Omental fat pad (tissue), 4 donors: ENCODE measurements around the gene RUVBL2. TPM values are rescaled to one million over a fixed set of nuclear protein-coding genes. Genes with fewer than 3 reads are reported as not detected.
A peak's percentile ranks its signal among the peaks of the same experiment; 100 is the strongest.
"Not testable (repeated sequence)": the region's sequence is repeated elsewhere in the genome, so short reads cannot be mapped to it uniquely, and the experiment has no call there.

Experiments used
- ATAC-seq: fragments of 150-250 bp; one replicate; pipeline ENCODE4 v1.9.1; 2016; ENCODE audit warnings: mild to moderate bottlenecking, moderate library complexity; ENCODE audit not compliant: low FRiP score
- DNase-seq: peaks from one replicate; pipeline ENCODE4 v3.0.0-alpha.2; 2019; ENCODE audit warnings: low spot score
- total RNA-seq, 4 donors: library from RNA; depleted of rRNA; stranded (reverse); fragments of >200 nt; gene quantifications; one replicate each; pipeline ENCODE4 v1.1.0, GENCODE V29; 2016
- TF ChIP-seq, protein P1 (sequence below), 3 donors: fragments of 450-650 bp; IDR thresholded peaks; one replicate each; pipeline ENCODE4 v1.5.1; 2016 to 2017; ENCODE audit warnings: antibody characterized with exemption in 3 of 3, mild to moderate bottlenecking in 3 of 3, moderate library complexity in 2 of 3

RUVBL2 gene
- total RNA-seq, 4 donors from 2014 or later = 66.3 to 83.9 (median 72.4) TPM

- ATAC-seq, DNase-seq: not testable (repeated sequence)
These were observed 45.0 kb downstream of the RUVBL2 start for GRCh38 chr19:49038557-49039276.

DNA sequence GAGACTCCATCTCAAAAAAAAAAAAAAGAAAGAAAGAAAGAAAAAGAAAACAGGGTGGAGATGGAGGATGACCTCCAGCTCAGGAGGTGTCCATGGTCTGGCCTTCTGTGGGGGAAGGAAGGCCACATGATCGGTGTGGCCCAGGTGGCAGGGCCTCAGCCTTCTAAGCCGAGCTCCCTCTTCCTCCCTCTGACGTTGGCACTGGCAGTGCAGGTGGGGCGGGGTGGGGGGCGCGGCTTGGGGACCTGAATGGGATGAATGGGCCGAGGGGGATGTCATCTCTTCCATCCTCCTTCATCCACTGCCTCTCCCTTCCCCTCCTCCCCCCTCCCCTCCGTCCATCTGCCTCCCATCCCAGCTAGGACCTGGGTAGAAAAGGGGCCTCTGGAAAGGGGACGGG is 46.0 kb downstream of the RUVBL2 start:
- DNase-seq, ATAC-seq: not testable (repeated sequence)

DNA sequence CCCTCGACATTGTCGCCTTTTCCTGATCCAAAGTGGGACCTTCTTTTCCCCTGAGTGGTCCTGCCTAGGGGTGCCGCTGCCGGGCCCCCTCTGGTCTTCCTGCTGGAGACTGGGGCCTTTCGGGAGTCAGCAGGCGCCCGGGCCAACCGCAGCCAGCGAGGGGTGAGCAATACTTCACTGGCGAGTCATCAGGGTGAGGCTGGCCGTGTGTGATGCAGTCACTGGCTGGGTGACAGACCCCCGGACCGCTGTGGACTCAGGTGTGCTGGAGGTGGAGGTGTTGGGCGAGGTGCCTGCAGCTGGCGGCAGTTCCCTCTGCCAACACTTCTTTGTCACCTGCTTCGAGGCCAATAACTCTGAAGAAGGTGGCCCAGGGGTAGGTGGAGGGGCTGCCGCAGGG is 48.5 kb downstream of the RUVBL2 start:
- TF ChIP-seq, protein P1, sequence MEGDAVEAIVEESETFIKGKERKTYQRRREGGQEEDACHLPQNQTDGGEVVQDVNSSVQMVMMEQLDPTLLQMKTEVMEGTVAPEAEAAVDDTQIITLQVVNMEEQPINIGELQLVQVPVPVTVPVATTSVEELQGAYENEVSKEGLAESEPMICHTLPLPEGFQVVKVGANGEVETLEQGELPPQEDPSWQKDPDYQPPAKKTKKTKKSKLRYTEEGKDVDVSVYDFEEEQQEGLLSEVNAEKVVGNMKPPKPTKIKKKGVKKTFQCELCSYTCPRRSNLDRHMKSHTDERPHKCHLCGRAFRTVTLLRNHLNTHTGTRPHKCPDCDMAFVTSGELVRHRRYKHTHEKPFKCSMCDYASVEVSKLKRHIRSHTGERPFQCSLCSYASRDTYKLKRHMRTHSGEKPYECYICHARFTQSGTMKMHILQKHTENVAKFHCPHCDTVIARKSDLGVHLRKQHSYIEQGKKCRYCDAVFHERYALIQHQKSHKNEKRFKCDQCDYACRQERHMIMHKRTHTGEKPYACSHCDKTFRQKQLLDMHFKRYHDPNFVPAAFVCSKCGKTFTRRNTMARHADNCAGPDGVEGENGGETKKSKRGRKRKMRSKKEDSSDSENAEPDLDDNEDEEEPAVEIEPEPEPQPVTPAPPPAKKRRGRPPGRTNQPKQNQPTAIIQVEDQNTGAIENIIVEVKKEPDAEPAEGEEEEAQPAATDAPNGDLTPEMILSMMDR (IDR thresholded peaks at IDR 0.05) = no peak

GRCh38 chr19:49042666-49043065 is 49.0 kb downstream of the RUVBL2 start:
- not testable (repeated sequence) for DNase-seq, ATAC-seq

More for the DNA sequence above, 48.5 kb downstream of the RUVBL2 start:
- ATAC-seq (no peak), DNase-seq (no peak)

DNA sequence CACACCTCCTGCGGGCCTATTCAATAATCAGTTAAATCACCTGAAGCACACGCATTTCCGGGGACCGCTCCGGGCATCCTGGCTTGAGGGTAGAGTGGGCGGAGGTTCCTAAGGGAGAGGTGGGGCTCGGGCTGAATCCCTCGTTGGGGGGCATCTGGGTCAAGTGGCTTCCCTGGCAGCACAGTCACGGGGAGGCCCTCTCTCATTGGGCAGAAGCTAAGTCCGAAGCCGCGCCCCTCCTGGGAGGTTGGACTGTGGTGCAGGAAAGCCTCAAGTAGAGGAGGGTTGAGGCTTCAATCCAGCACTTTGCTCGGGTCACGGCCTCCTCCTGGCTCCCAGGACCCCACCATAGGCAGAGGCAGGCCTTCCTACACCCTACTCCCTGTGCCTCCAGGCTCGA is 49.9 kb downstream of the RUVBL2 start, which contains the start of gene CGB5:
Gene CGB5 (plus strand): TSS at position 301 of the 400 bp plus-strand sequence. CDS start 362 bp downstream, outside the sequence.
- not testable (repeated sequence) for ATAC-seq, DNase-seq

DNA sequence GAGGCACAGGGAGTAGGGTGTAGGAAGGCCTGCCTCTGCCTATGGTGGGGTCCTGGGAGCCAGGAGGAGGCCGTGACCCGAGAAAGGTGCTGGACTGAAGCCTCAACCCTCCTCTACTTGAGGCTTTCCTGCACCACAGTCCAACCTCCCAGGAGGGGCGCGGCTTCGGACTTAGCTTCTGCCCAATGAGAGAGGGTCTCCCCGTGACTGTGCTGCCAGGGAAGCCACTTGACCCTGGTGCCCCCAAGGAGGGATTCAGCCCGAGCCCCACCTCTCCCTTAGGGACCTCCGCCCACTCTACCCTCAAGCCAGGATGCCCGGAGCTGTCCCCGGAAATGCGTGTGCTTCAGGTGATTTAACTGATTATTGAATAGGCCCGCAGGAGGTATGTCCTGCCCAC is 55.3 kb downstream of the RUVBL2 start, which contains the start of gene CGB8:
Gene CGB8 (minus strand): TSS at position 101 of the 400 bp plus-strand sequence. CDS start 372 bp downstream, outside the sequence.
- DNase-seq = not testable (repeated sequence)

GRCh38 chr19:49049834-49050233 is 56.1 kb downstream of the RUVBL2 start:
- not testable (repeated sequence) for DNase-seq, ATAC-seq

More for the DNA sequence above, 55.3 kb downstream of the RUVBL2 start, which contains the start of gene CGB8:
- not testable (repeated sequence) for ATAC-seq

DNA sequence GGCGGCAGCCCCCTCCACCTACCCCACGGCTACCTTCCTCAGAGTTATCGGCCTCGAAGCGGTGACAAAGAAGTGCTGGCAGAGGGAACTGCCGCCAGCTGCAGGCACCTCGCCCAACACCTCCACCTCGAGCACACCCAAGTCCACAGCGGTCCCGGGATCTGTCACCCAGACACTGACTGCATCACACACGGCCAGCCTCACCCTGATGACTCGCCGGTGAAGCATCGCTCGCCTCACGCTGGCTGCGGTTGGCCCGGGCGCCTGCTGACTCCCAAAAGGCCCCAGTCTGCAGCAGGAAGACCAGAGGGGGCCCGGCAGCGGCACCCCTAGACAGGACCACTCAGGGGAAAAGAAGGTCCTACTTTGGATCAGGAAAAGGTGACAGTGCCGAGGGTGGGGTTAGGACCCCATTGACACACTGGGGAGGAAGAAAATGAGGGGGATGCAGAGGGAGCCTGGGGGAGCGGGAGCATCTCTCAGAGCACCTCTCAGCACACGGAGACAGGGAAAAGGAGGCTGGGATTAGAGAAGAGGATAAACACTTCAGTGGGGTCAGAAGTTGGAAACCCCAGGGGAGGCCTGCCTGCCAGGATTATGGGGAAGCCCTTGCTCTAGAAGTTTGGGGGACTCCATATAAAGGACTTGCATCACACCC is 56.8 kb downstream of the RUVBL2 start:
- ATAC-seq, DNase-seq: not testable (repeated sequence)

- peak; percentile 87 for ATAC-seq
- TF ChIP-seq, protein P1 (IDR thresholded peaks at IDR 0.05) = no peak
- DNase-seq = no peak
These were observed 62.6 kb downstream of the RUVBL2 start for GRCh38 chr19:49056101-49056901.

DNA sequence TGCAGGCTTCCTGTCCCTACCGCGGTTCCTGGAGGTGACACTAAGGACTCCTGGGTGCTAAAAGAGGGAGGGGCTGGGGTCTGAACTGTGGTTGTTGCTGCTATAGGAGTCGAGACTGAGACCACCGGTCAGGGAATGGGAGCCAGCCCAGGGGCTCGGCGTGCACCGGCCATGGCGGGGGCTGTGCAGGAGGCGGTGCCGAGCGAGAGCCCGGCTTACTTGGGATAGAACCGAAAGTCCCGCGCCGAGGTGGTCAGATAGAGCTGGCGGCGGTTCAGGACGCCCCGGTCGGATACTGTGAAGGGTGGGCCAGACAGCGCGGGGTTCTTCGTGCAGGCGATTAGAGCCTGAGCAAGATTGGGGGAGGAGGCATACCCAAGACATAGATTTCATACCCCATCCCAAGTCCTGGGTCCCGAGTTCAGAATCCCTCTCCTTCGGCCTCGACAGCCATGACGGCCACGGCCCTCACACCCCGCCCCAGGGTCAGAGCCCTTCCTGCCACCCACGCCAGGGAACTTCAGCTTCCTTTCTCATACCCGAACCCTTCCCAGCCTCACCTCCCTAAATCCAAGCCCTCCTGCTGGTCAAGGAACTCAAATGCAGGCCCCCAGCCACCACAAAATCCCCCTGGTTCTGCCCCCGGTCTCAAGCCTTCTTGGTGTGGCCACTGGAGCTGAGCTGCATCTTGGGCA is 63.4 kb downstream of the RUVBL2 start:
- peak; percentile 26 for ATAC-seq
- DNase-seq = not testable (repeated sequence)
